NCI-H187 (cell line): ENCODE data around the gene PRKAA1.

Source experiments
- DNase-seq, 2 experiments: peaks; one replicate each; lab custom pipeline; 2025; lab: John Stamatoyannopoulos, UW

PRKAA1 gene

GRCh38 chr5:40798012-40798800 is at the start of gene PRKAA1:
Gene PRKAA1 (minus strand): TSS chr5:40798374. CDS start chr5:40798189, 185 bp downstream.
- peak; percentile 80 to 81 for DNase-seq

GRCh38 chr5:40847525-40847924 is 49.4 kb upstream of the PRKAA1 start:
- DNase-seq = no peak

GRCh38 chr5:40846371-40846770 is 48.2 kb upstream of the PRKAA1 start:
- no peak for DNase-seq

GRCh38 chr5:40844565-40844964 is 46.4 kb upstream of the PRKAA1 start:
- no peak for DNase-seq

- no peak for DNase-seq
These were observed 44.2 kb upstream of the PRKAA1 start for GRCh38 chr5:40842351-40842750.

- no peak for DNase-seq
These were observed 43.1 kb upstream of the PRKAA1 start, which contains the start of gene CARD6 for GRCh38 chr5:40841068-40841805. Gene CARD6 (plus strand): TSS chr5:40841367. CDS start chr5:40841383, 16 bp downstream.

GRCh38 chr5:40838086-40838485 is 39.9 kb upstream of the PRKAA1 start:
- DNase-seq = no peak

- peak; percentile 55 to 73 for DNase-seq
These were observed 36.9 kb upstream of the PRKAA1 start, which contains the start of gene RPL37 for GRCh38 chr5:40834849-40835787. Gene RPL37 (minus strand): TSS chr5:40835222. CDS start chr5:40835185, 37 bp downstream.

- no peak for DNase-seq
These were observed 36.2 kb upstream of the PRKAA1 start for GRCh38 chr5:40834391-40834848.

- DNase-seq = no peak
These were observed 35.6 kb upstream of the PRKAA1 start for GRCh38 chr5:40833712-40834229.

GRCh38 chr5:40832345-40832744 is 34.2 kb upstream of the PRKAA1 start:
- DNase-seq = no peak

GRCh38 chr5:40831346-40832210 is 33.4 kb upstream of the PRKAA1 start:
- no peak for DNase-seq

- no peak for DNase-seq
These were observed 31.8 kb upstream of the PRKAA1 start for GRCh38 chr5:40829748-40830533.

- no peak for DNase-seq
These were observed 30.8 kb upstream of the PRKAA1 start for GRCh38 chr5:40828690-40829661.

GRCh38 chr5:40828021-40828631 is 30.0 kb upstream of the PRKAA1 start:
- DNase-seq = no peak

GRCh38 chr5:40827188-40827977 is 29.2 kb upstream of the PRKAA1 start:
- DNase-seq = no peak

GRCh38 chr5:40826489-40827187 is 28.5 kb upstream of the PRKAA1 start:
- DNase-seq = no peak
